EL (cell line): Measurements from ENCODE around the gene GNAT3.
A peak's percentile ranks its signal among the peaks of the same experiment; 100 is the strongest.

Source experiments
- DNase-seq: peaks from one replicate; pipeline ENCODE4 v3.0.0-alpha.2; 2016

The GNAT3 gene

GRCh38 chr7:80460857-80461256 lies 51.0 kb downstream of the GNAT3 start:
- DNase-seq = no peak

DNA sequence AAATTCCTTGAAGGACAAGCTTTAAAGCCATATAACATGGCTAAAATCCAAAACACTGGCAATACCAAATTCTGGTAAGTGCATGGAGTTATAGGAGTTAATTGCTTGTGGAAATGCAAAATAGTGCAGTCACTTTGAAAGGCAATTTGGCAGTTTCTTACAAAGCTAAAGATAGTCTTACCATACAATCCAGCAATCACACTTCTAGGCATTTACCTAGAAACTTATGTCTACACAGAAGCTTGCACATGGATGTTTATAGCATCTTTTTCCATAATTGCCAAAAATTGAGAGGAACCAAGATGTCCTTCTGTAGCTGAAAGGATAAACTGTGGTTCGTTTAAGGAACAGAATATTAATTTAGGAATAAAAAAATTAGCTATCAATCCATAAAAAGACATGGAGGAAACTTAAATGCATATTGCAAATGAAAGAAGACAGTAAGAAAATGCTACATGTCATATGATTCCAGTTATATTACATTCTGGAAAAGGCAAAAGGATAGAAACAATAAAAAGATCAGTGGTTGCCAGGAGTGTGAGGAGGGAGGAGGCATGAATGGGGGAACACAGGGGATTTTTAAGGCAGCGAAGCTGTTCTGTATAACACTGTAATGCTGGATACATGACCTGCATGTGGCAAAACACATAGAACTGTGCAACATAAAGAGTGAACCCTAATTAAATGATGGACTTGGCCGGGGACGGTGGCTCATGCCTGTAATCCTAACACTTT lies 51.9 kb downstream of the GNAT3 start:
- DNase-seq = no peak

DNA sequence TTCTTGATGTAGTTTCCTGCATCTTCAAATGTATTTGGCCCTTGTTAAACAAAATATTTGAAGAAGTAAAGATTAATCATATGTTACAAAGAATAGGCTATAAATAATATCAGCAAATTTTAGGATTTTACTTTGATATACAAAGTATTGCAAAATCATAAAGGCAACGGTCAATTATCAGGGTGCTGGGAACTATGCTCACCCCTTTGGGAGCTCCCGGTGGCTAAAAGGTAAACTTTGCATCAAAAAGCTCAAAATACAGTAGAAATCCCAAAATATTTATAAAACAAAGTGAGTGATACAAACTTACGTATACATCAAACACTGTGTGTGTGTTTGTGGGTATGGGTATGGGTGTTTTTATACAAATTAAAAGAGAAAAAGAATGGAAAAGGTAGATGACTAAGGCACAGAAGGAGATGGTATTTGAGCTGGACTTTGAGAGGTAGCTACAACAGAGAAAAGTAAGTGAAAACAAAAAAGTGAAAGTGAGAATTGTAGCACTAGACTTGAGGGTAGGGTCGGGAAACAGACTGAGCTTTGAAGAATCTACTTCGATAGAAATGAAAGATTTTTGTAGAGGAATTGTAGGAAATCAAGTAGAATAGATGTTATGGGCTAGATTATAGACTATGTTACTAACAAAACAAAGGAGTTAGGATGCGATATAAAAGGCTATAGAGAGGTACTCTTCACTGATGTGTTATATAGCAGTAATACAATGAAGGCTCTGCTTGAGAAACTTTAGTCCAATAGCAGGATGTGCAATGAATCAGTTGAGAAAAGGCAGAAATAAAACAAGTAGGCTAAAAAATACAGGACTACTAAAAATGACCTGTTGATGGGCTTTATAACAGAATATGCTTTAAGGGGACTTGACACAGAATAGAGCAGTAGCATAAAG lies 52.8 kb downstream of the GNAT3 start:
- DNase-seq = no peak

DNA sequence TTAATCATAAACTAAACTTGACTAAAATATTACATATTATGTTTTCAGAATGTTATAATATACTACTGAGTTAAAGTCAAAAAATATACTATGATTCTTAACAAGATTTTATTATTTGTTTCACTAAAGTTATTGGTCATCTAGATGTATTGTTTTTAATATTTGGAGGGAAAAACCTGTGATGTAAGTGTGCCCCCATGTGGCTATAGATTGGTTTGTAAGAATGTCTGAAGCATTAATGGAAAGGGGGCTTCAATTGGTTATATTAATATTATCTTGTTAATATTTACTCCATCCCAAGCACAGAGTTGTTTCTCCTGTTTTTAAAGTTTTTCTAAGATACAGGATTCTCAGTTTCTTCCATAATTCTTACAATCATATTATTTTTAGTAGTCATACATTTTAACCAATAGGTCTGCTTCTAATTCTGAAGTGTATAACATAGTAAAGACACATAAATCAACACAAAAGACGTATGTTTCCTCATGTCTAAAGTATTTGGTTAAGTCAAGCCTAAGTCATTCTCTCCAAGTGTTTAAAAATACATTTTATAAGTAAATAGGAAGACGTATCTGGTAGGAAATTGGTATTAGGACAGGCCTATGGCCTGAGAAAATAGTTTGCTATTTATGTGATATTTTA lies 58.0 kb downstream of the GNAT3 start:
- peak; percentile 39 for DNase-seq

GRCh38 chr7:80450621-80451308 lies 61.1 kb downstream of the GNAT3 start:
- peak; percentile 32 for DNase-seq

GRCh38 chr7:80449836-80450235 lies 62.0 kb downstream of the GNAT3 start:
- DNase-seq = no peak

DNA sequence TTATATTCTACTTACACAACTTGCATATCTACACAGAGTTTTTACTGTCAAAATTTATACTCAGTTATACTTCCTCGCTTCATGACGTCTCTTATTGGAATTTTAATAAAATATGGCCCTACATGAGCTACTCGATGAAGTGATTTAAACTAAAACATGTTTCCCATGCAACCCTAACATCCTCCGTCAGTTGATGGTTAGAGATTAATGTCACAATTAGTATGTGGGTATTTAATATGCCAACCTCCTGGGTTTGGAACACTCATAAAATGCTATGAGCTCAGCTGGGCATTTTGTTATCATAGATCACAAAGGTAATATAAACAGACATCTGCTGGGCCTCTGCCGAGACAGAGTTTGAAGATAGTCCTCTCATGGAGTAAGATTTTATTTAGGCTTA lies 66.5 kb downstream of the GNAT3 start:
- no peak for DNase-seq

- no peak for DNase-seq
These were observed 67.1 kb downstream of the GNAT3 start for GRCh38 chr7:80444811-80445210.

GRCh38 chr7:80443325-80443724 lies 68.5 kb downstream of the GNAT3 start:
- DNase-seq = no peak

DNA sequence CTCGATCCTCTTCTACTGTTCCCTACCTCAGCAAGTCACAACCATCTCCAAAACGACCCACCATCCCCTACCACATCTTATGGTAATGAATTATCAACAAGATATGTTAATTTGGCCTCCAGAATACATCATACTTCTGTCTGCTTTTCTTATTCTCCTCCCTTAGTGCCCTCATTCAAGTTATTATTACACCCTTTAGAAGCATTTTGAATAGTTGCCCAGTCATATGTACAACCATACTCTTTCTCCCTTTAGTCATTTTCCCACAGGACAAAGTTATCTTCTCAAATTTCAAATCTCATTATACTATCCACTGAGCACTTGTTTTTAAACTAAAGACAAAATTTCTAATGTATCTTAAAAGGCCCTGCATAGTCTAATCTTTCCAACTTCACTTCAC lies 71.0 kb downstream of the GNAT3 start:
- no peak for DNase-seq

GRCh38 chr7:80439894-80440821 lies 71.7 kb downstream of the GNAT3 start:
- DNase-seq = peak; percentile 70

DNA sequence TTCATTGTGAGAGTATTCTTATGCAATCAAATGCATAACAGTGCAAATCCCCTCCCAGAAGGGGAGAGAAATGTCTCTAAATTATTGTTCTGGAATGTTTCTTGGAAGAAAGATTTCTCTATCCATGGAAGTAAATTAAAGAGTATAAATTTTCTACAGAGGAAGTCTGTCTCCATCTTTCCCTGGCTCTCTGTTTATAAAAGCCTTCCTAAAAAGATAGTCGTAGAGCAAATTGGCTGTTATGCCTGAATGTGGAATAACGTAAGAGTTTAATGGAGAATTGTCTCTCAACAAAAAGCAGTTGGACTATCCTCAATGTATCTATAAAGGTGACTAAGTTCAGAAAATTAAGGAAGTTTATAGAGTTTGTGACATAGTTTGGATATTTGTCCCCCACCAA lies 76.3 kb downstream of the GNAT3 start:
- DNase-seq = no peak

- no peak for DNase-seq
These were observed 77.8 kb downstream of the GNAT3 start for GRCh38 chr7:80434047-80434446.

GRCh38 chr7:80432166-80432565 lies 79.7 kb downstream of the GNAT3 start:
- no peak for DNase-seq

- no peak for DNase-seq
These were observed 82.7 kb downstream of the GNAT3 start for GRCh38 chr7:80429181-80429580.

GRCh38 chr7:80428161-80429054 lies 83.5 kb downstream of the GNAT3 start:
- DNase-seq = peak; percentile 66

GRCh38 chr7:80427218-80427617 lies 84.6 kb downstream of the GNAT3 start:
- no peak for DNase-seq

DNA sequence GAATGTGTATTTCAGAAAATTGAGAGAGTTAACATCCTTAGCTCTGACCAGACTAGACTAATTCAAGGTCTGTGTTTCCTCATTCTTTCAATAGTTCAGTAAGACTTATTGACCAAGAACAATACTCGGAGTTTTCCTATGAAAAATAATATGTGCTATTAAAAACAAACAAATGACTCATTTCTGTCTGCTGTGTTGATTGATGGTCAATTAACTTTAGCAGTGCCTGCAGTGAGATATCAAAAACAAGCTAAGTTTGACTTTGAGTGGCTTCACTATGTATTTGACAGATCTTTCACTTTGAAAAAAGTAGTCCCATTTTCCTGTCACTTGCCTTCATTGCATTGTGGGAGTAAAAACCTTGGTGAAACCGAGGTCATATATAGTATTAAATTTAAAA lies 91.0 kb downstream of the GNAT3 start:
- no peak for DNase-seq

- DNase-seq = no peak
These were observed 94.6 kb downstream of the GNAT3 start for GRCh38 chr7:80417211-80417793.

GRCh38 chr7:80415522-80415921 lies 96.3 kb downstream of the GNAT3 start:
- DNase-seq = no peak
